Ectodermal cell (in vitro differentiated cells): Measurements from ENCODE around the gene HNRNPM.
"Not testable (repeated sequence)": the region's sequence is repeated elsewhere in the genome, so short reads cannot be mapped to it uniquely, and the experiment has no call there.

Experiments
- H3K27ac ChIP-seq: 2 replicates; pipeline ENCODE4 v1.7.0; 2013; ENCODE audit warnings: mild to moderate bottlenecking, low read depth, low read length; ENCODE audit not compliant: insufficient read depth, poor library complexity, severe bottlenecking
- H3K27me3 ChIP-seq: 2 replicates; pipeline ENCODE4 v1.7.0; 2013; ENCODE audit warnings: mild to moderate bottlenecking, low read length; ENCODE audit not compliant: insufficient read depth, control insufficient read depth, poor library complexity, severe bottlenecking
- H3K36me3 ChIP-seq: one replicate; pipeline ENCODE4 v1.7.0; 2013; ENCODE audit warnings: low read length; ENCODE audit not compliant: control insufficient read depth, insufficient read depth
- H3K4me1 ChIP-seq: one replicate; pipeline ENCODE4 v1.7.0; 2013; ENCODE audit warnings: low read length; ENCODE audit not compliant: control insufficient read depth, insufficient read depth
- H3K4me3 ChIP-seq: 2 replicates; pipeline ENCODE4 v1.7.0; 2013; ENCODE audit warnings: low read depth, low read length, control low read depth; ENCODE audit not compliant: insufficient read depth
- H3K9me3 ChIP-seq: 2 replicates; pipeline ENCODE4 v1.7.0; 2013; ENCODE audit warnings: mild to moderate bottlenecking, low read length, moderate library complexity; ENCODE audit not compliant: control insufficient read depth
- WGBS, 2 experiments: methylation state at CpG; one replicate each; pipeline ENCODE4 v1.1.7; 2013; ENCODE audit warnings: missing lambda C conversion rate in 2 of 2; 5-methylcytosine and 5-hydroxymethylcytosine counted together

The HNRNPM gene

GRCh38 chr19:8403098-8403819 lies 41.5 kb upstream of the HNRNPM start:
- Histone ChIP-seq H3K4me1 (no peaks in the 10 kb centered on the region), H3K9me3 (no peaks in the 10 kb centered on the region), H3K4me3 (no peak overlapping the region), H3K36me3 (peaks cover 15% of the 10 kb centered on the region), H3K27me3 (no peaks in the 10 kb centered on the region), H3K27ac (no peak overlapping the region)
- WGBS, 2 experiments = 95% methylated on average over 44 of the region's 44 CpGs

DNA sequence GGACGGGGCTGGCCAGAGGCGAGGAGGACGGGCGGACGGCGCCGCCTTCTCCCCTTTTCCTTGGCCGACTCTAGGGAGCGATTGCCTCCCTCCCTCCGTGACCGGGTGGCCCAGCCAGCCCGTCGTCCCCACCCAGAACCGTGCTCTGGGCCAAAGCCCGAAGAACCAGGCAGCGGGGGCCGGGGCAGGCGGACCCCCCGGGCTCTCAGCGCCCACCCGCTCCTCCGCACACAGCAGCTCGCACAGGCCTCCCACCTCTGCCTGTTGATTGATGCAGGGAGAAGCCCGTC lies 41.0 kb upstream of the HNRNPM start:
- WGBS, 2 experiments = 89 to 92% methylated on average over 24 of the region's 24 CpGs
- Histone ChIP-seq H3K4me3 (no peak overlapping the region), H3K27me3 (no peaks in the 10 kb centered on the region), H3K36me3 (peaks cover 15% of the 10 kb centered on the region), H3K9me3 (no peaks in the 10 kb centered on the region), H3K27ac (no peak overlapping the region), H3K4me1 (no peaks in the 10 kb centered on the region)

DNA sequence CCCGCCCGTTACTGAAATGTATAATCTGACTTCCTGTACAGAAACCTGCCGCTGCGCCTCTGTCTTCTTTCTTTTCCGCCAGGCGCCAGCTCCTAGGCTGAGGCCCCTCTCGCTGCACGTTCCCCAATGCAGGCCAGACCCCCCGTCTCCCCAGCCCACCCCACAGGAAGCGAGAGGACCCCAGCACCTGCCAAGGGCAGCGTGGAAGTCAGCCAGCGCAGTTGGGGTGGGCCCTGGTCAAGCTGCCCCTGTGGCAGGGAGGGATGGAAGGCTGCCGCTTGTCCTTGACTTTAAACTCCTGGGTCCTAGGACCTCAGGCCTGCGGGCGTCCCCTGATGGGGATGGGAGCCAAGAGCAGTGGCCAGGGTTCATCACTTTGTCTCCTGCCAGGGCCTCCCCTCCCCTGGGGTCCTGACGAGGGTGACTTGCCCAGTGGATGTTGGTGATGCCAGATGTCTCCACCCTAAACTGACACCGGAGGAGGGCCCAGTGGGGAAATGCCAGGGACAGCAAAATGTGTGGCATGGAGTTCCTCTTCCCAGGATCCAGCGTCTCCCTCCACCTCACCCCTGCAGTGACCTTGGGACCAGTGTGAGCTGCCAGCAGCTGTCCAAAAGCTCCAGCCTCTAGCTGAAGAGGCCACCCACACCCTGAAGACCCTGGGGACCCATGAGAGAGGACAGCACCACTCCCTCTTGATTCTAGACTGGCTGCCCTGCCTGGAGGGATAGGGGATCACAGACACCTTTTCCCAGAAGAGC lies 40.2 kb upstream of the HNRNPM start:
- Histone ChIP-seq H3K36me3 (peaks cover 15% of the 10 kb centered on the region), H3K27me3 (no peaks in the 10 kb centered on the region), H3K4me3 (no peak overlapping the region), H3K27ac (no peak overlapping the region), H3K9me3 (no peaks in the 10 kb centered on the region), H3K4me1 (no peaks in the 10 kb centered on the region)
- 95 to 96% methylated on average over 18 of the region's 18 CpGs for WGBS, 2 experiments

- H3K36me3 ChIP-seq, H3K27me3 ChIP-seq, H3K4me3 ChIP-seq, H3K4me1 ChIP-seq, H3K9me3 ChIP-seq, H3K27ac ChIP-seq: not testable (repeated sequence)
- WGBS, 2 experiments = 90 to 91% methylated on average over 13 of the region's 13 CpGs
These were observed 34.1 kb upstream of the HNRNPM start for GRCh38 chr19:8410718-8411117.

GRCh38 chr19:8412783-8413628 lies 31.8 kb upstream of the HNRNPM start, which contains the start of gene MARCHF2:
MARCHF2 (plus strand) TSS chr19:8413305; CDS start chr19:8421841, 8,536 bp downstream.
- Histone ChIP-seq H3K27ac (no peak within 1 kb of the TSS), H3K4me3 (peak within 1 kb of the TSS; percentile 73), H3K27me3 (peaks cover 8% of the 10 kb centered on the region), H3K9me3 (no peaks in the 10 kb centered on the region), H3K4me1 (no peaks in the 10 kb centered on the region), H3K36me3 (no peaks in the 10 kb centered on the region)
- WGBS, 2 experiments = 7 to 8% methylated on average over 89 of the region's 89 CpGs

DNA sequence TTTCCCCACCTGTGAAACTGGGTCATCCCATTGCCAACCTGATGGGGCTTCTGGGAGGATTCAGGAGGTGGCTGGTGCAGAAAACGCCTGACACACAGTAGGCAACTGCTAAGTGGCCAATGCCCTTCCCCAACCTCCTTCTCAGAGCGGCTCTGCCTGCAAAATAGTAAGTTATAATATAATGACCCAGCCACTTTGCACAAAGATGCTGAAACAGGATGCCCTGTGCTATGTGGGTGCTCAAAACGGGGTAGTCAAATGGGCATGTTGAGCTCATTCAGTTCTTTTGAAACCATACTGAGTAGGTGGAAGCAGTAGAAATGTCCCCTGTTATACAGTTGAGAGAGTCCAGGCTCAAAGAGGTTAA lies 31.2 kb upstream of the HNRNPM start:
- no peak overlapping the region for H3K27ac ChIP-seq
- 40 to 42% methylated on average over 3 of the region's 3 CpGs for WGBS, 2 experiments

DNA sequence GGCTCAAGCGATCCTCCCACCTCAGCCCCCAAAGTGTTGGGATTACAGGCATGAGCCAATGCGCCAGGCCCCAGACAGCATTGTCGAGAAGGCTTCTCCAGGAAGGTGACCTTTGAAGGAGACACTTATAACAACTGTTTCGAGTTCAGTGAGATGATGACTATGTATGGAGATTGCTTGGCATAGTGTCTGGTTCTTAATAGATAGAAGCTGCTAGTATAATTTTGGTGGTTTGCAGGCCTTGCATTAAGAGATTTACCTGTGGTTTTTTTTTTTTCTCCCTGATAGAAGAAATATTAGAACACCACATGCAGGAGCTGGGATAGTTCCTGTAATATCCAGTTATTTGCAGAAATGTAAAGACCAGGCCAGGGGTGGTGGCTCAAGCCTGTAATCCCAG lies 28.0 kb upstream of the HNRNPM start:
- Histone ChIP-seq H3K27me3 (peaks cover 8% of the 10 kb centered on the region), H3K9me3 (no peaks in the 10 kb centered on the region), H3K36me3 (no peaks in the 10 kb centered on the region), H3K4me1 (no peaks in the 10 kb centered on the region), H3K27ac (no peak overlapping the region), H3K4me3 (no peak overlapping the region)
- WGBS, 2 experiments = 84 to 87% methylated on average over 4 of the region's 4 CpGs

More for the DNA sequence above, 31.2 kb upstream of the HNRNPM start:
- H3K9me3 ChIP-seq = no peaks in the 10 kb centered on the region
- H3K4me1 ChIP-seq = no peaks in the 10 kb centered on the region
- H3K4me3 ChIP-seq = peak overlapping the region; percentile 73
- peaks cover 8% of the 10 kb centered on the region for H3K27me3 ChIP-seq
- H3K36me3 ChIP-seq = no peaks in the 10 kb centered on the region

- H3K27ac ChIP-seq = no peak overlapping the region
These were observed 23.0 kb upstream of the HNRNPM start for GRCh38 chr19:8421484-8422461.

DNA sequence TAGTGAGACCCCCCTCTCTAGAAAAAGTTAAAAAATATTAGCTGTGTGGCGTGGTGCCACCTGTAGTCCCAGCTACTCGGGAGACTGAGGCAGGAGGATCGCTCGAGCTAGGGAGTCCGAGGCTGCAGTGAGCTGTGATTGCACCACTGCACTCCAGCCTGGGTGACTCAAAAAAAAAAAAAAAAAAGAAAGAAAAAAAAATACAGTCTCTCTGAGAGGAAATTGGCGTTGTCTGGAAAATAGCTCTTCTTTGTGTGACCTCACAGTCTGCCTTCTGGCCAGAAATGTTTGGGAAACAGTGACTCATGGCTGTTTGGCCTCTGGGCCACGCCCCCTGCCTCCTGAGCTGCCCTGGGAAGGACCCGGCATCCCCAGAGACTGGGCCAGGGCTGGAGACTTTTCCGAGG lies 21.0 kb upstream of the HNRNPM start:
- 85 to 86% methylated on average over 9 of the region's 9 CpGs for WGBS, 2 experiments
- H3K27me3 ChIP-seq = no peaks in the 10 kb centered on the region
- H3K27ac ChIP-seq = no peak overlapping the region
- H3K4me3 ChIP-seq = no peak overlapping the region
- no peaks in the 10 kb centered on the region for H3K9me3 ChIP-seq
- H3K36me3 ChIP-seq = no peaks in the 10 kb centered on the region
- H3K4me1 ChIP-seq = no peaks in the 10 kb centered on the region

More at GRCh38 chr19:8421484-8422461, 23.0 kb upstream of the HNRNPM start:
- Histone ChIP-seq H3K9me3 (no peaks in the 10 kb centered on the region), H3K4me1 (no peaks in the 10 kb centered on the region), H3K36me3 (no peaks in the 10 kb centered on the region), H3K27me3 (no peaks in the 10 kb centered on the region), H3K4me3 (no peak overlapping the region)
- WGBS, 2 experiments = 95 to 96% methylated on average over 28 of the region's 28 CpGs
